Uterus (tissue), 4 donors: ENCODE results near the gene IFNLR1. TPM values are rescaled to one million over a fixed set of nuclear protein-coding genes. Genes with fewer than 3 reads are reported as not detected.

ENCODE experiments used
- DNase-seq, 2 donors: peaks; one replicate each; pipeline ENCODE4 v3.0.0-alpha.2; 2019 to 2020
- H3K27ac ChIP-seq, 2 donors: fragments of 200-600 bp; sonication (generic); 1 replicate in 1 of 2; 2 replicates in 1 of 2; pipeline ENCODE4 v1.5.1; 2016 to 2018
- H3K27me3 ChIP-seq, 2 donors: fragments of 200-600 bp; sonication (generic); one replicate each; pipeline ENCODE4 v1.5.1; 2018 to 2019; ENCODE audit warnings: control low read depth in 1 of 2
- H3K36me3 ChIP-seq, 2 donors: fragments of 200-600 bp; sonication (generic); one replicate each; pipeline ENCODE4 v1.5.1; 2019; ENCODE audit warnings: control low read depth in 1 of 2
- H3K4me1 ChIP-seq, 2 donors: fragments of 200-600 bp; sonication (generic); one replicate each; pipeline ENCODE4 v1.5.1; 2018 to 2019; ENCODE audit warnings: control low read depth in 1 of 2
- H3K4me3 ChIP-seq, 2 donors: fragments of 200-600 bp; sonication (generic); 1 replicate in 1 of 2; 2 replicates in 1 of 2; pipeline ENCODE4 v1.5.1; 2018 to 2019; ENCODE audit warnings: mild to moderate bottlenecking in 1 of 2
- H3K9me3 ChIP-seq, 2 donors: fragments of 200-600 bp; sonication (generic); one replicate each; pipeline ENCODE4 v1.5.1; 2019; ENCODE audit warnings: control low read depth in 1 of 2
- POLR2A ChIP-seq, 2 donors: fragments of 450-650 bp; IDR thresholded peaks; one replicate each; pipeline ENCODE4 v1.6.1; 2016; ENCODE audit warnings: antibody characterized with exemption in 2 of 2, mild to moderate bottlenecking in 1 of 2, moderate library complexity in 1 of 2
- intact Hi-C: fragments of 100-400 bp; cut with DNase I; formaldehyde crosslinking; loops from one replicate; pipeline ENCODE4 v1.15.1; 2023; ENCODE audit warnings: low total_unique reads
- total RNA-seq, 4 donors: library from RNA; depleted of rRNA in 3 of 4; stranded (reverse); fragments of >200 nt in 3 of 4; gene quantifications; one replicate each; pipeline versions ENCODE4 v1.1.0 to v1.2.4, GENCODE V29; 2014 to 2023
- TF ChIP-seq, protein P1 (sequence below), 4 experiments: fragments of 200-600 bp in 2 of 4; fragments of 450-650 bp in 2 of 4; sonication (generic) in 2 of 4; IDR thresholded peaks; one replicate each; pipeline ENCODE4 v1.5.1; 2016 to 2019; ENCODE audit warnings: antibody characterized with exemption in 4 of 4, mild to moderate bottlenecking in 2 of 4, moderate library complexity in 1 of 4
- donor health status: DM: yes; HTN: yes; CAD: no.

IFNLR1 gene
- total RNA-seq, 4 donors from 2014 or later = 0.29 to 2.6 (median 1.3) TPM; not detected in 1

DNA sequence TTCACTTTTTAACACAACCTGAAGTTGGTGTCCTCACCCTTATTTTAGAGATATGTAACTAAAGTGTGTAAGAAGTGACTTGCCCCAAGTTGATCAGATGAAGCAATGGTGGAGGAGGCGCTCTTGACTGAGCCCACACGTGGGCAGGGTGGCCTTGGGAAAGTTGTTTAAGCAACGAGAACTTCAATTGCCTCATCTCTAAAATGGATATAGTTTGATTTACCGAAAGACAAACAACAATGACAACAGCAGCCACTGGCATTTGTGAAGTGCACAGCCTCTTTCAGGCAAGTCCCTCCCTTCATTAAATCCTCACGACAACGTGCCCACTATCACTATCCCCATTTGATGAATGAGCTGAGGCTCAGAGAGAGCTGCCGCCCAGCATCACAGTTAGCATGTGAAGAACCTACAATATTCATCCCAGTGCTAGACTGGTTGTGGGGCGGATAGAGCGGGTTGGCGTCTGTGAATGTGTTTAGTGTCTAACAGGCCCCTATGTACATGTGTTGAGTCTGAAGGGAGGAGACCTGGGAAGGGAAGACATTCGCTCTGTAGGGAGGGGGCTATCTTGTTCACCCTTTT is 47.2 kb downstream of the IFNLR1 start:
- TF ChIP-seq, protein P1, sequence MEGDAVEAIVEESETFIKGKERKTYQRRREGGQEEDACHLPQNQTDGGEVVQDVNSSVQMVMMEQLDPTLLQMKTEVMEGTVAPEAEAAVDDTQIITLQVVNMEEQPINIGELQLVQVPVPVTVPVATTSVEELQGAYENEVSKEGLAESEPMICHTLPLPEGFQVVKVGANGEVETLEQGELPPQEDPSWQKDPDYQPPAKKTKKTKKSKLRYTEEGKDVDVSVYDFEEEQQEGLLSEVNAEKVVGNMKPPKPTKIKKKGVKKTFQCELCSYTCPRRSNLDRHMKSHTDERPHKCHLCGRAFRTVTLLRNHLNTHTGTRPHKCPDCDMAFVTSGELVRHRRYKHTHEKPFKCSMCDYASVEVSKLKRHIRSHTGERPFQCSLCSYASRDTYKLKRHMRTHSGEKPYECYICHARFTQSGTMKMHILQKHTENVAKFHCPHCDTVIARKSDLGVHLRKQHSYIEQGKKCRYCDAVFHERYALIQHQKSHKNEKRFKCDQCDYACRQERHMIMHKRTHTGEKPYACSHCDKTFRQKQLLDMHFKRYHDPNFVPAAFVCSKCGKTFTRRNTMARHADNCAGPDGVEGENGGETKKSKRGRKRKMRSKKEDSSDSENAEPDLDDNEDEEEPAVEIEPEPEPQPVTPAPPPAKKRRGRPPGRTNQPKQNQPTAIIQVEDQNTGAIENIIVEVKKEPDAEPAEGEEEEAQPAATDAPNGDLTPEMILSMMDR (IDR thresholded peaks at IDR 0.05) = no peak
- no peak for TF ChIP-seq POLR2A (IDR thresholded peaks at IDR 0.05)
- Histone ChIP-seq H3K27me3 (no peaks in the 10 kb centered on the region), H3K4me3 (no peak overlapping the region), H3K36me3 (no peaks in the 10 kb centered on the region), H3K4me1 (no peaks in the 10 kb centered on the region), H3K9me3 (no peaks in the 10 kb centered on the region), H3K27ac (no peak overlapping the region)
- no peak for DNase-seq
- intact Hi-C loops = no loop called here

DNA sequence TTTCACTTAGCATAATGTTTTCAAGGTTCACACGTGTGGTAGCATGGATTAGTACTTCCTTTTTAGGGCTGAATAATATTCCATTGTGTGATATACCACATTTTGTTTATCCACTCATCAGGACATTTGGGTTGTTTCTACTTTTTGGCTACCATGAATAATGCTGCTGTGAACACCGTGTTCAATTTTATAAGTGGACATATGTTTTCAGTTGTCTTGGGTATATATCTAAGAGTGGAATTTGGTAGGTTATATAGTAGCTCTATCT is 47.9 kb downstream of the IFNLR1 start:
- Histone ChIP-seq H3K27ac (no peak overlapping the region), H3K36me3 (no peaks in the 10 kb centered on the region), H3K4me3 (no peak overlapping the region), H3K27me3 (no peaks in the 10 kb centered on the region), H3K9me3 (no peaks in the 10 kb centered on the region), H3K4me1 (no peaks in the 10 kb centered on the region)
- TF ChIP-seq, protein P1 (IDR thresholded peaks at IDR 0.05) = no peak
- TF ChIP-seq POLR2A (IDR thresholded peaks at IDR 0.05) = no peak
- no peak for DNase-seq
- intact Hi-C loops = no loop called here

DNA sequence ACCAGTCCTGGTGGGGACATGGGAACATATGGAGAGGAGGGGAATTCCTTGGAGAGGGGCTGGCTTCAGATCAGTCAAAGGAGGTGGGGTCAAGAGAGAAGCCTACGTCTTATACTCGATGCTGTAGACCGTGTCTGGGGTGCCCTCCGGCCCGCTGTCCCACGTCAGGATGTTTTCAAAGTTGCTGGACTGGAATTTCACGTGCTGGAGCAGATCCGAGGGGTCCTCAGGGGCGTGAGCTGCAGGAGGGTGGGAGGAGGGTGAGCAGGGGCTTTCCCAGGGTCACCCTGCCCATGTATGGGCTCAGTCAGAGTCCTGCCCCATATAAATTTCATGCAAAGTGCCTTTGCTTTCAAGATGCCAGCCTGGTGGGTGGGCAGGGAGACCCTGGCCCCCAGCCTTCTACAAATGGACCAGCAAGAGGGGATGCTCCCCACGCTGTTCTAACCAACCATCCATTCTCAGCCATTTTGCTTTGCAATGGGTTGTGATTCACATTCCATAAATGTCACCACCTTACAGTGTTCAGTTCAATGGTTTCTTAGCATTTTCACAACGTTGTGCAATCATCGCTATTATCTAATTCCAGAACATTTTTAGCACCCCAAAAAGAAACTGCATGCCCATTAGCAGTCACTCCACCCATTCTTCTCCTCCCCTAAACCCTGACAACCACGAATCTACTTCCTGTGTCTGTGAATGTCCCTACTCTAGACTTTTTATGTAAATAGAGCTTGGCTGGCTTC is 48.4 kb downstream of the IFNLR1 start:
- no peaks in the 10 kb centered on the region for H3K27me3 ChIP-seq
- DNase-seq = no peak
- H3K9me3 ChIP-seq = no peaks in the 10 kb centered on the region
- no peaks in the 10 kb centered on the region for H3K4me1 ChIP-seq
- intact Hi-C loops = no loop called here
- no peak overlapping the region for H3K4me3 ChIP-seq
- TF ChIP-seq, protein P1 (IDR thresholded peaks at IDR 0.05) = no peak
- TF ChIP-seq POLR2A (IDR thresholded peaks at IDR 0.05) = no peak
- H3K27ac ChIP-seq = no peak overlapping the region
- no peaks in the 10 kb centered on the region for H3K36me3 ChIP-seq

DNA sequence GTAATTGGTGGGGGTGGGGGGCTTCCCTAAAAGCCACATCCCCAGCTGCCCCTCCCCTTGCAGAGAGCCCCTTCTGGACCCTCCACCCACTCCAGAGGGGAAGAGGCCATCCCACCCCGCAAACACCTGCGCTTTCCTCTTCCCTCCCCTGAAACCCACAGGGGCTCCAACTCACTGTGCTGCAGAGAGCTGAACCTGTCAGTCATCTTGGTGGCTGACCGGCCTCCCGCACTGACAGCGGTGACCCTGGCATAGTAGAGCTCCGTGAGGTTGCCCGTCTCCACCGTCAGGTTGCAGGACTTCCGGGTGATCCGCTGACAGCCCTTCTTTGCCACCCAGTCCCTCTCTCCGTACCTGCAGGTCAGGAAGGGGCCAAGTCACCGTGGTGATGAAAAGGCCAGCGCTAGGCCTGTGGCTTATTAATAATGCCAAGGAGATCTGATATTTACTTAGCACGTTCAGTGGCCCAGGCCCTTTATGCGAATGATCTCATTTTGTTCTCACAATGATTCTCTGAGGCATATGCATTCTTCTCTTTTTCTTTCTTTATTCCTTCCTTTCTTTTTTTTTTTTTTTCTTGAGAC is 50.0 kb downstream of the IFNLR1 start:
- no peak for TF ChIP-seq POLR2A (IDR thresholded peaks at IDR 0.05)
- TF ChIP-seq, protein P1 (IDR thresholded peaks at IDR 0.05) = no peak
- Histone ChIP-seq H3K27ac (no peak overlapping the region), H3K4me3 (no peak overlapping the region), H3K9me3 (no peaks in the 10 kb centered on the region), H3K27me3 (no peaks in the 10 kb centered on the region), H3K36me3 (no peaks in the 10 kb centered on the region), H3K4me1 (no peaks in the 10 kb centered on the region)
- intact Hi-C loops = no loop called here
- DNase-seq = no peak

DNA sequence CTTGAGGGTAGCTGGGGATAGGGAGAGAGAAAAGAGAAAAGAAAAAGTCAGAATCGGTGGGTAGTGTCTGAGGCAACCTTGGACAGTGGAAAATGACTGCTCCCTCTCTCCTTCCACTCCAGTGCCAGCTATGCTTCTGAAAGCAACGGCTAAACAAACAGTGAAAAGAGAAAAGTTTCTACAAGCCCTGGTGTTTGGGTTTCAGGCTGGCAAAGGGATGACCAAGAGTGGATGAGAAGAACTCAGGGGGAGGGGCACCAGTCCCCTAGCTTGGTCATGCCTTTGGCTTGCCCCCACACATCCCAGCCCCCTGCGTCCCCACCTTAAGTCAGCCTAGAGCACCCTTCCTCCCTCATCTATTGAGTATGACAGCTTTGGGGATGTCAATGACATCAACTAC is 52.7 kb downstream of the IFNLR1 start:
- DNase-seq = no peak
- Histone ChIP-seq H3K36me3 (no peaks in the 10 kb centered on the region), H3K4me1 (no peaks in the 10 kb centered on the region), H3K9me3 (peaks cover 0 to 4% of the 10 kb centered on the region in 2 donors), H3K4me3 (no peak overlapping the region), H3K27me3 (no peaks in the 10 kb centered on the region), H3K27ac (no peak overlapping the region)
- intact Hi-C loops = no loop called here
- TF ChIP-seq POLR2A (IDR thresholded peaks at IDR 0.05) = no peak
- TF ChIP-seq, protein P1 (IDR thresholded peaks at IDR 0.05) = no peak
